ENCODE results near the gene SLC17A8.

Gene SLC17A8

GRCh38 chr12:100326208-100326607 is 30.7 kb upstream of the SLC17A8 start:
- Histone ChIP-seq H3K9me3 (ENCODE audit: control insufficient read depth, insufficient read depth, low read depth, low read length) (no peaks in the 10 kb centered on the region), H3K4me1 (ENCODE audit: control insufficient read depth, insufficient read depth, low read length) (no peaks in the 10 kb centered on the region), H3K27ac (ENCODE audit: extremely low read depth, low read depth, low read length) (no peak overlapping the region), H3K4me3 (ENCODE audit: low read depth, low read length) (no peak overlapping the region), H3K36me3 (ENCODE audit: control insufficient read depth in 2 of 2, insufficient read depth in 1 of 2, low read length in 2 of 2) (peaks cover 39 to 43% of the 10 kb centered on the region in 2 experiments)
- no peak for TF ChIP-seq ZNF26 (tag by site-specific recombination; IDR thresholded peaks at IDR 0.05)
- TF ChIP-seq ZNF776 (tag by site-specific recombination; IDR thresholded peaks at IDR 0.05; ENCODE audit: borderline replicate concordance), result no peak
- ChIA-PET CTCF (interaction anchor here (1.2 kb wide), 1 partner anchor 85 kb away, joined by 3 read pairs; no protein-coding TSS in a partner anchor), POLR2A (no interaction called here)

GRCh38 chr12:100329800-100330199 is 27.1 kb upstream of the SLC17A8 start:
- no peaks in the 10 kb centered on the region for H3K4me1 ChIP-seq (ENCODE audit: control insufficient read depth, insufficient read depth, low read length)
- no peak overlapping the region for H3K27ac ChIP-seq (ENCODE audit: extremely low read depth, low read depth, low read length)
- H3K36me3 ChIP-seq (ENCODE audit: control insufficient read depth in 2 of 2, insufficient read depth in 1 of 2, low read length in 2 of 2), result peaks cover 30 to 60% of the 10 kb centered on the region in 2 experiments
- TF ChIP-seq TSHZ1 (tag by site-specific recombination; IDR thresholded peaks at IDR 0.05; ENCODE audit: borderline replicate concordance) (no peak), ZNF791 (tag by site-specific recombination; IDR thresholded peaks at IDR 0.05) (no peak), BCL6B (tag by site-specific recombination; IDR thresholded peaks at IDR 0.05) (no peak), ZBTB10 (tag by site-specific recombination; IDR thresholded peaks at IDR 0.05) (no peak), ZNF19 (tag by site-specific recombination; IDR thresholded peaks at IDR 0.05; ENCODE audit: low read depth) (no peak), GLIS1 (tag by site-specific recombination; IDR thresholded peaks at IDR 0.05) (no peak), ZNF121 (tag by site-specific recombination; IDR thresholded peaks at IDR 0.05) (no peak)
- ChIA-PET CTCF (no interaction called here), POLR2A (interaction anchor here (0.7 kb wide), 1 partner anchor 59 kb away, joined by 6 read pairs; no protein-coding TSS in a partner anchor)
- no peaks in the 10 kb centered on the region for H3K9me3 ChIP-seq (ENCODE audit: control insufficient read depth, insufficient read depth, low read depth, low read length)
- no peak overlapping the region for H3K4me3 ChIP-seq (ENCODE audit: low read depth, low read length)

GRCh38 chr12:100331871-100332270 is 25.0 kb upstream of the SLC17A8 start:
- TF ChIP-seq ZNF248 (tag by site-specific recombination; IDR thresholded peaks at IDR 0.05), result no peak
- no peak for TF ChIP-seq ZNF37A (tag by site-specific recombination; IDR thresholded peaks at IDR 0.05)
- no peak for TF ChIP-seq ZSCAN23 (tag by site-specific recombination; IDR thresholded peaks at IDR 0.05)
- no peak for TF ChIP-seq ZNF146 (tag by site-specific recombination; IDR thresholded peaks at IDR 0.05)
- no peak for TF ChIP-seq ZNF184 (tag by site-specific recombination; IDR thresholded peaks at IDR 0.05)
- no peak for TF ChIP-seq ZBTB17 (tag by site-specific recombination; IDR thresholded peaks at IDR 0.05)
- no peak for TF ChIP-seq ZNF501 (tag by site-specific recombination; IDR thresholded peaks at IDR 0.05)
- no peak for TF ChIP-seq ZNF148 (tag by site-specific recombination; IDR thresholded peaks at IDR 0.05; ENCODE audit: borderline replicate concordance)
- TF ChIP-seq ZNF704 (tag by site-specific recombination; IDR thresholded peaks at IDR 0.05), result no peak
- Histone ChIP-seq H3K4me3 (ENCODE audit: low read depth, low read length) (no peak overlapping the region), H3K36me3 (ENCODE audit: control insufficient read depth in 2 of 2, insufficient read depth in 1 of 2, low read length in 2 of 2) (peaks cover 28 to 73% of the 10 kb centered on the region in 2 experiments), H3K9me3 (ENCODE audit: control insufficient read depth, insufficient read depth, low read depth, low read length) (no peaks in the 10 kb centered on the region), H3K27ac (ENCODE audit: extremely low read depth, low read depth, low read length) (no peak overlapping the region), H3K4me1 (ENCODE audit: control insufficient read depth, insufficient read depth, low read length) (no peaks in the 10 kb centered on the region)
- ChIA-PET CTCF (interaction anchor here (0.9 kb wide), 1 partner anchor 16 kb away, joined by 3 read pairs; no protein-coding TSS in a partner anchor), POLR2A (no interaction called here)
